NB4 (cell line): ENCODE data around the gene TMEM14A.

Experiments
- CTCF ChIP-seq: IDR thresholded peaks from one replicate; pipeline ENCODE4 v1.5.1; 2012; ENCODE audit warnings: low read depth, low read length
- POLR2A ChIP-seq: IDR thresholded peaks from 2 replicates; pipeline ENCODE4 v1.6.1; 2011; ENCODE audit warnings: mild to moderate bottlenecking; ENCODE audit not compliant: insufficient read length; ENCODE audit errors: extremely low read depth

DNA sequence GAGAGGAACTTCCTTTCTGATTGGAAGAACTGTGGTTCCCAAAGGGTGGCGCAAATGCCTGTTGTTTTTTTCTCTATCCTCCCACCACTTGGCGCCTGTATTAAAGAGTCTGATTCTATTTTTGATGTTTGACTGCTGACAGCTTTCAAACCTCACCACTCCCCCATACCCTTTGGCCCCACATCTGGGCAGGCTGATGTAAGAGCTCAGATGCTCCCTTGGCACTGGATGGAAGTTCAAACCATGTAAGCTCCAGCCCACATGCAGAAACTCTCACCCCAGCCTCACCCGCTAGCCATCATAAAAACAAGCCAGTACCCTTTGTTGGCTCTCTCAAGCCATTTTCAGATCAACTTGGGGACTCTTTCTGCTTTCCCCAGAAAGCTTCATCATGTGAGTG lies 20.0 kb upstream of the TMEM14A start:
- TF ChIP-seq CTCF (no peak), POLR2A (no peak)
